Hindlimb muscle (tissue), 1 donor: ENCODE results near the gene CCR7. TPM values are rescaled to one million over a fixed set of nuclear protein-coding genes. Genes with fewer than 3 reads are reported as not detected.

Experiments
- DNase-seq: peaks from one replicate; pipeline ENCODE4 v3.0.0-alpha.2; 2013
- polyA plus RNA-seq: library from polyadenylated mRNA; unstranded; fragments of 120-200 nt; gene quantifications from one replicate; pipeline ENCODE4 v1.2.1, GENCODE V29; 2013; ENCODE audit not compliant: insufficient read length

The CCR7 gene
- polyA plus RNA-seq, 1 donor, result 0.49 TPM

DNA sequence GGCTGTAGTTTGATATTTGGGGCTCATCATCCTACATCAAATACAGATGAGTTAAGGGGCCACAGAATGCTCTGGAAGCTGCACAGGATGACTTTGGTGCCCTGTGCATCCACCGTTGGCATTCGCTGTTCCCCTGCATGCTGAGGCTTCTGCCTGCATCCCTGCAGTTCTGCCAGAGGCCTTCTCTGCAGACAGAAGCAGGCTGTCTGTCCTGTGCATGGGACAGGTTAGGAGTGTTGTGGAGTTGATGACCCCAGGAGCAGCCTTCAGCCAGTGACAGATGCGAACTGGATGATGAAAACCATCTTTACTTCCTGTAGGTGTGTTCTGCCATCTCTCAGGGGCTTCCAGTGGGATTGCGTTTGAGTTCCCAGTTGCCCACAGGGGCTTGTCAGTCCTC is 50.3 kb downstream of the CCR7 start:
- no peak for DNase-seq

DNA sequence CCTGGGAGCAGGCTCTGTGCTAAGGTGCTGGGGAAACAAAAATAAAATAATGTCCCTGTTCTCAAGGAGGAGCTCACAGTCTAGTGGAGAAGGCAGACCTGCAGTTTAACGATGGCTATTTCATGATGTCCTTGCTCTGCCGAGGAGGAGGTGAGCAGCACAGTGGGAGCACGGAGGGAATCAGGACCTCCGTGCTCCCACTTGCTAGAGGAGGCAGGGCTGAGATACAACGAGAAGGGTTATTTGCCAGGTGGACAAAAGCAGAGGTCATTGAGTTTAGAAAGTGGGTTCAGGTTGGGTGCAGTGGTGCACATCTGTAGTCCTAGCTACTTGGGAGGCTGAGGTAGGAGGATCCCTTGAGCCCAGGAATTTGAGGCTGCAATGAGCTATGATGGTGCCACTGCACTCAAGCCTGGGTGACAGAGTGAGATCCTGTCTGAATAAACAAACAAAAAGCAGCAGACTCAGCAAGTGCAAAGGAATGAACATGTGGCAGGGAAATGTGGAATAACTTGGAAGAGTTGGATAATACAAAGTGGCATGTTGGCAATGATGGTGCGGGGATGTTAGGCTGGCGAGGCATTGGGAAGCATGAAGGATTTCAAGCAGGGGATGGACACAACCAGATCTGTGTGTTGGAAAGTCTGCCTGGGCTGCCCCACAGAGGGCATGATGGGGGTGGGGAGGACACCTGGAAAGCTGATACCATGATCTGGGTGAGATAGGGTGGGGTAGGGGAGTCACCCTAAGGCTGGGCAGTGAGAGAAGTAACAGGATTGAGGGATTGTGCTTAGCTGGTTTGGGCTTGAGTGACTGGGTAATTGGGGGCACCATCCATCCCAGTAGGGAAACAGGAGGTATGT is 51.0 kb downstream of the CCR7 start:
- no peak for DNase-seq

GRCh38 chr17:40511667-40512220 is 53.5 kb downstream of the CCR7 start:
- no peak for DNase-seq

- DNase-seq, result no peak
These were observed 54.1 kb downstream of the CCR7 start for GRCh38 chr17:40511136-40511535.

GRCh38 chr17:40510328-40510648 is 55.0 kb downstream of the CCR7 start:
- no peak for DNase-seq

GRCh38 chr17:40509626-40510327 is 55.5 kb downstream of the CCR7 start:
- DNase-seq, result no peak

- no peak for DNase-seq
These were observed 58.5 kb downstream of the CCR7 start for GRCh38 chr17:40506786-40507185.

Other genes with a start within 250 kb of the CCR7 start
- 0.43 TPM for gene GJD3, start 200.7 kb downstream of the CCR7 start, polyA plus RNA-seq
- 45.8 TPM for gene TOP2A, start 147.6 kb downstream of the CCR7 start, polyA plus RNA-seq
- 240 TPM for gene IGFBP4, start 122.0 kb downstream of the CCR7 start, polyA plus RNA-seq
- gene TNS4, start 63.8 kb downstream of the CCR7 start, polyA plus RNA-seq, result 0.14 TPM
- gene SMARCE1, start 82.3 kb upstream of the CCR7 start, polyA plus RNA-seq, result 113 TPM
- 0.08 TPM for gene KRT222, start 99.7 kb upstream of the CCR7 start, polyA plus RNA-seq
- not detected for gene KRT24, start 138.3 kb upstream of the CCR7 start, polyA plus RNA-seq
- 0.19 TPM for gene KRT25, start 189.9 kb upstream of the CCR7 start, polyA plus RNA-seq
- not detected for gene KRT26, start 206.7 kb upstream of the CCR7 start, polyA plus RNA-seq
- gene KRT27, start 217.1 kb upstream of the CCR7 start, polyA plus RNA-seq, result not detected
- not detected for gene KRT28, start 234.5 kb upstream of the CCR7 start, polyA plus RNA-seq